ENCODE measurements around the gene MTMR11. TPM values are rescaled to one million over a fixed set of nuclear protein-coding genes. Genes with fewer than 3 reads are reported as not detected.
A peak's percentile ranks its signal among the peaks of the same experiment; 100 is the strongest.

MTMR11 gene
- total and polyA plus RNA-seq, 2 of the 13 experiments (the other 11 are each of a cell fraction or from before 2014, with no cell fraction given) = 0.49 to 2.8 TPM

GRCh38 chr1:149978547-149979023 is 41.9 kb upstream of the MTMR11 start (continued):
- no peak for TF ChIP-seq NFAT5 (CRISPR knock-in tag; IDR thresholded peaks at IDR 0.05)
- 0 out of 2 replicates have a peak, but pooled peaks have one; percentile 25 for TF ChIP-seq MIXL1 (CRISPR knock-in tag; IDR thresholded peaks at IDR 0.05)
- TF ChIP-seq TP53 (CRISPR knock-in tag; conservative IDR thresholded peaks at IDR 0.05) = no peak
- no peak for TF ChIP-seq PLRG1 (conservative IDR thresholded peaks at IDR 0.05)
- TF ChIP-seq ZNF709 (CRISPR knock-in tag; IDR thresholded peaks at IDR 0.05) = no peak
- no peak for TF ChIP-seq KLF9 (CRISPR knock-in tag; IDR thresholded peaks at IDR 0.05; ENCODE audit: low read depth)
- no peak for TF ChIP-seq ZFY (CRISPR knock-in tag; IDR thresholded peaks at IDR 0.05)
- 0 out of 2 replicates have a peak, but pooled peaks have one; percentile 24 for TF ChIP-seq RXRB (CRISPR knock-in tag; IDR thresholded peaks at IDR 0.05; ENCODE audit: borderline replicate concordance)
- no peak for TF ChIP-seq MYPOP (CRISPR knock-in tag; IDR thresholded peaks at IDR 0.05)
- no peak for TF ChIP-seq E2F2 (CRISPR knock-in tag; IDR thresholded peaks at IDR 0.05; ENCODE audit: borderline replicate concordance)
- TF ChIP-seq ZSCAN12 (CRISPR knock-in tag; IDR thresholded peaks at IDR 0.05) = no peak
- no peak for TF ChIP-seq ZNF547 (CRISPR knock-in tag; IDR thresholded peaks at IDR 0.05)
- no peak for TF ChIP-seq ZNF24 (IDR thresholded peaks at IDR 0.05)
- no peak for TF ChIP-seq PHB2 (IDR thresholded peaks at IDR 0.05; ENCODE audit: partially characterized antibody)
- TF ChIP-seq DBP (CRISPR knock-in tag; IDR thresholded peaks at IDR 0.05; ENCODE audit: not compliant biosample characterization) = no peak
- TF ChIP-seq EP300 (IDR thresholded peaks at IDR 0.05; ENCODE audit: low read depth in 2 of 2, low read length in 2 of 2) = 0 out of 4 replicates have a peak, but pooled peaks of 1 of the 2 experiments have one; percentile 11
- TF ChIP-seq EP300 (CRISPR knock-in tag; IDR thresholded peaks at IDR 0.05; ENCODE audit: borderline replicate concordance) = no peak
